Astrocyte (in vitro differentiated cells and primary cell): Measurements from ENCODE around the gene CCDC190.

Experiments
- EZH2 ChIP-seq: IDR thresholded peaks from 2 replicates; pipeline ENCODE4 v1.6.1; 2012; ENCODE audit warnings: mild to moderate bottlenecking, low read length, inconsistent platforms; ENCODE audit not compliant: insufficient read depth
- TF ChIP-seq, protein P1 (sequence below): IDR thresholded peaks from 2 replicates; pipeline ENCODE4 v1.5.1; 2011; ENCODE audit warnings: low read depth, mild to moderate bottlenecking, inconsistent platforms, low read length, moderate library complexity; ENCODE audit not compliant: insufficient read depth

DNA sequence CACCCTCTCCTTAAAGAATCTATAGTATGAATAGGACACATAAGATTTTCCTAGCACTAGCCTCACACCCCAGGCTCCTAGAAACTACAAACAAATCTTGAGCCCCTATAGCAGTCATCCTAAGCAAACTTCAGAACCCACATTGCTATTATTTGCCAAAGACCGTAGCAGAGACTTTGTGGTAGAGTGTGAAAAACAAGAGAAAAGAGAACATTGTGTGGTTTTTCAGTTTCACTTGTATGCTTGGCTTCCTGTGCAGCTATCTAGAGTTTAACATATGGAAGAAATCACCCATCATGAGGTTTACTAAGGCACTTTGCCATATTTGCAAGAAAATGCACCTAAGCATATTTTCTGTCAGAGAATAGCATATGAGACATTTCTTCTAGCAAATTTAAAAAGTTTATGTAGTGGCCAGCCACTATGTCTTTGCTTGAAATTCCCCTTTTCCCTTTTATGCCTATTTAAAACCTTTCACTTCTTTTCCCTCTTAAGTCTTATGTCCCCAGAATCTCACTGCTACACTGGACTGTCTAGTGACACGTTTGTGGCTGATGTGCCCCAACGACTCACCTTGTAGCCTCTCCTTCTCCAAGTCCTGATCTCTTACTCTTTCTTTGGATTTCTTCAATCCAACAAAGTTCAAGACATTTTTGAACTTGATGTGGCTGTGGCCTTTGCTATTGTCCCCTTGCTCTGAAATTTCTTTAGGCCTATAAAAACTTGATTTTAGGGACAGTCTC is 25.6 kb downstream of the CCDC190 start:
- TF ChIP-seq EZH2, result no peak
- TF ChIP-seq, protein P1, sequence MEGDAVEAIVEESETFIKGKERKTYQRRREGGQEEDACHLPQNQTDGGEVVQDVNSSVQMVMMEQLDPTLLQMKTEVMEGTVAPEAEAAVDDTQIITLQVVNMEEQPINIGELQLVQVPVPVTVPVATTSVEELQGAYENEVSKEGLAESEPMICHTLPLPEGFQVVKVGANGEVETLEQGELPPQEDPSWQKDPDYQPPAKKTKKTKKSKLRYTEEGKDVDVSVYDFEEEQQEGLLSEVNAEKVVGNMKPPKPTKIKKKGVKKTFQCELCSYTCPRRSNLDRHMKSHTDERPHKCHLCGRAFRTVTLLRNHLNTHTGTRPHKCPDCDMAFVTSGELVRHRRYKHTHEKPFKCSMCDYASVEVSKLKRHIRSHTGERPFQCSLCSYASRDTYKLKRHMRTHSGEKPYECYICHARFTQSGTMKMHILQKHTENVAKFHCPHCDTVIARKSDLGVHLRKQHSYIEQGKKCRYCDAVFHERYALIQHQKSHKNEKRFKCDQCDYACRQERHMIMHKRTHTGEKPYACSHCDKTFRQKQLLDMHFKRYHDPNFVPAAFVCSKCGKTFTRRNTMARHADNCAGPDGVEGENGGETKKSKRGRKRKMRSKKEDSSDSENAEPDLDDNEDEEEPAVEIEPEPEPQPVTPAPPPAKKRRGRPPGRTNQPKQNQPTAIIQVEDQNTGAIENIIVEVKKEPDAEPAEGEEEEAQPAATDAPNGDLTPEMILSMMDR, result no peak
